OCI-LY1 (cell line): ENCODE data around the gene TET2.

Source experiments
- H2AFZ ChIP-seq: fragments of 200-600 bp; sonication (generic), shearing (Covaris generic); 2 replicates; pipeline ENCODE4 v1.6.0; 2014; ENCODE audit warnings: antibody characterized with exemption, mild to moderate bottlenecking, low read length
- H3F3A ChIP-seq: fragments of 200-600 bp; sonication (generic), shearing (Covaris generic); 2 replicates; pipeline ENCODE4 v1.6.0; 2014; ENCODE audit warnings: mild to moderate bottlenecking, antibody characterized with exemption, low read length, moderate library complexity; ENCODE audit not compliant: insufficient read depth
- H3K27ac ChIP-seq: fragments of 200-600 bp; sonication (generic); 2 replicates; pipeline ENCODE4 v1.5.1; 2014; ENCODE audit warnings: low read length, mixed run types, mild to moderate bottlenecking, low read depth; ENCODE audit not compliant: poor library complexity, severe bottlenecking
- H3K27me3 ChIP-seq: fragments of 200-600 bp; sonication (generic); 2 replicates; pipeline ENCODE4 v1.6.0; 2014; ENCODE audit warnings: antibody characterized with exemption, mild to moderate bottlenecking, low read length, moderate library complexity; ENCODE audit not compliant: insufficient read depth
- H3K36me3 ChIP-seq: fragments of 200-600 bp; sonication (generic); 2 replicates; pipeline ENCODE4 v1.6.1; 2014; ENCODE audit warnings: mild to moderate bottlenecking, antibody characterized with exemption, low read length, moderate library complexity, mixed read lengths; ENCODE audit not compliant: insufficient read depth
- H3K4me1 ChIP-seq: fragments of 200-600 bp; sonication (generic); 2 replicates; pipeline ENCODE4 v1.5.1; 2014; ENCODE audit warnings: mild to moderate bottlenecking, low read length, moderate library complexity; ENCODE audit not compliant: insufficient read depth, severe bottlenecking
- H3K4me2 ChIP-seq: fragments of 200-600 bp; sonication (generic), shearing (Covaris generic); 2 replicates; pipeline ENCODE4 v1.6.1; 2014; ENCODE audit warnings: low read length
- H3K4me3 ChIP-seq: fragments of 200-600 bp; sonication (generic); 2 replicates; pipeline ENCODE4 v1.5.1; 2014; ENCODE audit warnings: low read length, low read depth, mild to moderate bottlenecking, mixed read lengths; ENCODE audit not compliant: poor library complexity, severe bottlenecking
- H3K79me2 ChIP-seq: fragments of 200-600 bp; shearing (Covaris generic); 2 replicates; pipeline ENCODE4 v1.6.1; 2016; ENCODE audit warnings: mixed run types, low read length, mixed read lengths; ENCODE audit not compliant: insufficient read depth
- H3K9ac ChIP-seq: fragments of 200-600 bp; sonication (generic), shearing (Covaris generic); 2 replicates; pipeline ENCODE4 v1.6.1; 2014; ENCODE audit warnings: mild to moderate bottlenecking, low read length, mixed read lengths
- H3K9me2 ChIP-seq: fragments of 200-600 bp; sonication (generic), shearing (Covaris generic); 2 replicates; pipeline ENCODE4 v1.6.1; 2014; ENCODE audit warnings: low read depth, mild to moderate bottlenecking, low read length, mixed read lengths
- H3K9me3 ChIP-seq: fragments of 200-600 bp; shearing (Covaris generic); 2 replicates; pipeline ENCODE4 v1.6.1; 2014; ENCODE audit warnings: low read length, mixed read lengths
- H4K20me1 ChIP-seq: fragments of 200-600 bp; sonication (generic), shearing (Covaris generic); 2 replicates; pipeline ENCODE4 v1.6.0; 2016; ENCODE audit warnings: mild to moderate bottlenecking, low read length; ENCODE audit not compliant: insufficient read depth
- CTCF ChIP-seq: fragments of 200-600 bp; sonication (generic), shearing (Covaris generic); IDR thresholded peaks from 2 replicates; pipeline ENCODE4 v1.5.1; 2017; ENCODE audit warnings: mild to moderate bottlenecking, antibody characterized with exemption, low read length, moderate library complexity, mixed read lengths
- EZH2 ChIP-seq: fragments of 200-600 bp; sonication (generic), shearing (Covaris generic); IDR thresholded peaks from 2 replicates; pipeline ENCODE4 v1.8.0; 2017; ENCODE audit warnings: borderline replicate concordance, mixed run types, mild to moderate bottlenecking, antibody characterized with exemption, low read length, moderate library complexity, mixed read lengths

Gene TET2

GRCh38 chr4:105282489-105282888, 135.8 kb downstream of the TET2 start:
- no peak overlapping the region for H2AFZ ChIP-seq
- no peaks in the 10 kb centered on the region for H3K36me3 ChIP-seq
- H3K9me2 ChIP-seq = no peaks in the 10 kb centered on the region
- H3K4me2 ChIP-seq = no peak overlapping the region
- TF ChIP-seq CTCF = no peak
- no peak for TF ChIP-seq EZH2
- H4K20me1 ChIP-seq = no peaks in the 10 kb centered on the region
- H3K9me3 ChIP-seq = no peaks in the 10 kb centered on the region
- no peaks in the 10 kb centered on the region for H3F3A ChIP-seq
- H3K4me1 ChIP-seq = peaks cover 5% of the 10 kb centered on the region
- H3K9ac ChIP-seq = no peak overlapping the region
- H3K27me3 ChIP-seq = no peaks in the 10 kb centered on the region
- H3K79me2 ChIP-seq = no peaks in the 10 kb centered on the region
- no peak overlapping the region for H3K27ac ChIP-seq
- no peak overlapping the region for H3K4me3 ChIP-seq

- H3K27ac ChIP-seq = no peak overlapping the region
- TF ChIP-seq EZH2 = no peak
- no peak for TF ChIP-seq CTCF
These were observed 136.8 kb downstream of the TET2 start for GRCh38 chr4:105283501-105283900.

GRCh38 chr4:105288121-105288520, 141.4 kb downstream of the TET2 start:
- Histone ChIP-seq H3K27ac (no peak overlapping the region), H3K4me3 (no peak overlapping the region), H2AFZ (no peak overlapping the region), H3K4me1 (no peaks in the 10 kb centered on the region), H3K9me2 (no peaks in the 10 kb centered on the region), H4K20me1 (no peaks in the 10 kb centered on the region), H3K9me3 (no peaks in the 10 kb centered on the region), H3K79me2 (no peaks in the 10 kb centered on the region), H3K36me3 (no peaks in the 10 kb centered on the region), H3F3A (no peaks in the 10 kb centered on the region), H3K4me2 (no peak overlapping the region), H3K9ac (no peak overlapping the region), H3K27me3 (no peaks in the 10 kb centered on the region)
- no peak for TF ChIP-seq CTCF
- TF ChIP-seq EZH2 = no peak

More at GRCh38 chr4:105283501-105283900, 136.8 kb downstream of the TET2 start:
- Histone ChIP-seq H3F3A (no peaks in the 10 kb centered on the region), H3K4me1 (peaks cover 5% of the 10 kb centered on the region), H3K4me2 (no peak overlapping the region), H2AFZ (no peak overlapping the region), H3K9me3 (no peaks in the 10 kb centered on the region), H3K36me3 (no peaks in the 10 kb centered on the region), H4K20me1 (no peaks in the 10 kb centered on the region), H3K4me3 (no peak overlapping the region), H3K79me2 (no peaks in the 10 kb centered on the region), H3K9me2 (no peaks in the 10 kb centered on the region), H3K27me3 (no peaks in the 10 kb centered on the region), H3K9ac (no peak overlapping the region)
